Neuron (in vitro differentiated cells): ENCODE data around the gene CA10.

Experiments used
- H2AFZ ChIP-seq: one replicate; pipeline ENCODE4 v1.6.1; 2013; ENCODE audit warnings: low read depth, mild to moderate bottlenecking, inconsistent platforms, low read length, moderate library complexity
- H3K27me3 ChIP-seq: one replicate; pipeline ENCODE4 v1.6.1; 2013; ENCODE audit warnings: low read length; ENCODE audit not compliant: insufficient read depth
- H3K36me3 ChIP-seq: one replicate; pipeline ENCODE4 v1.6.1; 2013; ENCODE audit warnings: low read length; ENCODE audit not compliant: insufficient read depth
- H3K4me1 ChIP-seq: one replicate; pipeline ENCODE4 v1.6.1; 2013; ENCODE audit warnings: low read length; ENCODE audit not compliant: insufficient read depth
- H3K4me3 ChIP-seq: 2 replicates; pipeline ENCODE4 v1.5.1; 2013; ENCODE audit warnings: mild to moderate bottlenecking, low read length, moderate library complexity
- H3K9me3 ChIP-seq: one replicate; pipeline ENCODE4 v1.6.1; 2013; ENCODE audit warnings: low read length

Gene CA10

GRCh38 chr17:51827140-51827539, 331.4 kb downstream of the CA10 start:
- Histone ChIP-seq H3K27me3 (no peaks in the 10 kb centered on the region), H3K36me3 (no peaks in the 10 kb centered on the region)

GRCh38 chr17:51820766-51821165, 337.7 kb downstream of the CA10 start:
- Histone ChIP-seq H3K27me3 (no peaks in the 10 kb centered on the region), H3K9me3 (no peaks in the 10 kb centered on the region), H3K4me3 (no peak overlapping the region), H2AFZ (no peak overlapping the region), H3K36me3 (no peaks in the 10 kb centered on the region), H3K4me1 (no peaks in the 10 kb centered on the region)

More at GRCh38 chr17:51827140-51827539, 331.4 kb downstream of the CA10 start:
- Histone ChIP-seq H3K4me1 (no peaks in the 10 kb centered on the region), H3K4me3 (no peak overlapping the region), H3K9me3 (no peaks in the 10 kb centered on the region), H2AFZ (no peak overlapping the region)

- no peak overlapping the region for H2AFZ ChIP-seq
- H3K4me1 ChIP-seq: no peaks in the 10 kb centered on the region
- no peaks in the 10 kb centered on the region for H3K27me3 ChIP-seq
- no peak overlapping the region for H3K4me3 ChIP-seq
- no peaks in the 10 kb centered on the region for H3K9me3 ChIP-seq
- no peaks in the 10 kb centered on the region for H3K36me3 ChIP-seq
Observed at GRCh38 chr17:51820252-51820651, 338.3 kb downstream of the CA10 start.

GRCh38 chr17:51819341-51820219, 338.9 kb downstream of the CA10 start:
- Histone ChIP-seq H3K27me3 (no peaks in the 10 kb centered on the region), H3K36me3 (no peaks in the 10 kb centered on the region), H2AFZ (no peak overlapping the region), H3K9me3 (no peaks in the 10 kb centered on the region), H3K4me1 (no peaks in the 10 kb centered on the region), H3K4me3 (no peak overlapping the region)

GRCh38 chr17:51818777-51819176, 339.7 kb downstream of the CA10 start:
- H3K27me3 ChIP-seq: no peaks in the 10 kb centered on the region
- H3K36me3 ChIP-seq: no peaks in the 10 kb centered on the region
- H3K9me3 ChIP-seq: no peaks in the 10 kb centered on the region
- no peak overlapping the region for H3K4me3 ChIP-seq
- H2AFZ ChIP-seq: no peak overlapping the region
- H3K4me1 ChIP-seq: no peaks in the 10 kb centered on the region

- H3K27me3 ChIP-seq: no peaks in the 10 kb centered on the region
- no peaks in the 10 kb centered on the region for H3K9me3 ChIP-seq
- no peaks in the 10 kb centered on the region for H3K4me1 ChIP-seq
- H3K36me3 ChIP-seq: no peaks in the 10 kb centered on the region
- H2AFZ ChIP-seq: no peak overlapping the region
- no peak overlapping the region for H3K4me3 ChIP-seq
Observed at GRCh38 chr17:51817955-51818354, 340.6 kb downstream of the CA10 start.

- Histone ChIP-seq H3K4me1 (no peaks in the 10 kb centered on the region), H2AFZ (no peak overlapping the region), H3K9me3 (no peaks in the 10 kb centered on the region), H3K36me3 (no peaks in the 10 kb centered on the region), H3K27me3 (no peaks in the 10 kb centered on the region), H3K4me3 (no peak overlapping the region)
Observed at GRCh38 chr17:51817117-51817516, 341.4 kb downstream of the CA10 start.

GRCh38 chr17:51815097-51815496, 343.4 kb downstream of the CA10 start:
- no peaks in the 10 kb centered on the region for H3K27me3 ChIP-seq
- H3K9me3 ChIP-seq: no peaks in the 10 kb centered on the region
- H3K4me1 ChIP-seq: no peaks in the 10 kb centered on the region
- no peak overlapping the region for H3K4me3 ChIP-seq
- no peak overlapping the region for H2AFZ ChIP-seq
- H3K36me3 ChIP-seq: no peaks in the 10 kb centered on the region

GRCh38 chr17:51814521-51814920, 344.0 kb downstream of the CA10 start:
- no peak overlapping the region for H2AFZ ChIP-seq
- H3K4me1 ChIP-seq: no peaks in the 10 kb centered on the region
- H3K27me3 ChIP-seq: no peaks in the 10 kb centered on the region
- H3K4me3 ChIP-seq: no peak overlapping the region
- H3K36me3 ChIP-seq: no peaks in the 10 kb centered on the region
- no peaks in the 10 kb centered on the region for H3K9me3 ChIP-seq

GRCh38 chr17:51813784-51814174, 344.7 kb downstream of the CA10 start:
- Histone ChIP-seq H3K4me1 (no peaks in the 10 kb centered on the region), H3K9me3 (no peaks in the 10 kb centered on the region), H3K36me3 (no peaks in the 10 kb centered on the region), H2AFZ (no peak overlapping the region), H3K4me3 (no peak overlapping the region), H3K27me3 (no peaks in the 10 kb centered on the region)

- Histone ChIP-seq H3K36me3 (no peaks in the 10 kb centered on the region), H3K4me1 (no peaks in the 10 kb centered on the region), H2AFZ (no peak overlapping the region), H3K4me3 (no peak overlapping the region), H3K9me3 (no peaks in the 10 kb centered on the region), H3K27me3 (no peaks in the 10 kb centered on the region)
Observed at GRCh38 chr17:51813140-51813783, 345.3 kb downstream of the CA10 start.

- H3K4me1 ChIP-seq: no peaks in the 10 kb centered on the region
- no peaks in the 10 kb centered on the region for H3K9me3 ChIP-seq
- no peaks in the 10 kb centered on the region for H3K27me3 ChIP-seq
Observed at GRCh38 chr17:51807460-51807859, 351.1 kb downstream of the CA10 start.

GRCh38 chr17:51805765-51806164, 352.7 kb downstream of the CA10 start:
- H3K36me3 ChIP-seq: no peaks in the 10 kb centered on the region
- no peaks in the 10 kb centered on the region for H3K9me3 ChIP-seq
- no peak overlapping the region for H3K4me3 ChIP-seq
- no peak overlapping the region for H2AFZ ChIP-seq
- no peaks in the 10 kb centered on the region for H3K4me1 ChIP-seq
- no peaks in the 10 kb centered on the region for H3K27me3 ChIP-seq

More at GRCh38 chr17:51807460-51807859, 351.1 kb downstream of the CA10 start:
- Histone ChIP-seq H3K4me3 (no peak overlapping the region), H3K36me3 (no peaks in the 10 kb centered on the region), H2AFZ (no peak overlapping the region)
